Uterus (tissue), 4 donors: ENCODE results near the gene EIPR1. TPM values are rescaled to one million over a fixed set of nuclear protein-coding genes. Genes with fewer than 3 reads are reported as not detected.

Experiments
- DNase-seq, 2 donors: peaks; one replicate each; pipeline ENCODE4 v3.0.0-alpha.2; 2019 to 2020
- H3K27ac ChIP-seq, 2 donors: fragments of 200-600 bp; sonication (generic); 1 replicate in 1 of 2; 2 replicates in 1 of 2; pipeline ENCODE4 v1.5.1; 2016 to 2018
- H3K27me3 ChIP-seq, 2 donors: fragments of 200-600 bp; sonication (generic); one replicate each; pipeline ENCODE4 v1.5.1; 2018 to 2019; ENCODE audit warnings: control low read depth in 1 of 2
- H3K36me3 ChIP-seq, 2 donors: fragments of 200-600 bp; sonication (generic); one replicate each; pipeline ENCODE4 v1.5.1; 2019; ENCODE audit warnings: control low read depth in 1 of 2
- H3K4me1 ChIP-seq, 2 donors: fragments of 200-600 bp; sonication (generic); one replicate each; pipeline ENCODE4 v1.5.1; 2018 to 2019; ENCODE audit warnings: control low read depth in 1 of 2
- H3K4me3 ChIP-seq, 2 donors: fragments of 200-600 bp; sonication (generic); 1 replicate in 1 of 2; 2 replicates in 1 of 2; pipeline ENCODE4 v1.5.1; 2018 to 2019; ENCODE audit warnings: mild to moderate bottlenecking in 1 of 2
- H3K9me3 ChIP-seq, 2 donors: fragments of 200-600 bp; sonication (generic); one replicate each; pipeline ENCODE4 v1.5.1; 2019; ENCODE audit warnings: control low read depth in 1 of 2
- CTCF ChIP-seq, 4 experiments: fragments of 200-600 bp in 2 of 4; fragments of 450-650 bp in 2 of 4; sonication (generic) in 2 of 4; IDR thresholded peaks; one replicate each; pipeline ENCODE4 v1.5.1; 2016 to 2019; ENCODE audit warnings: antibody characterized with exemption in 4 of 4, mild to moderate bottlenecking in 2 of 4, moderate library complexity in 1 of 4
- POLR2A ChIP-seq, 2 donors: fragments of 450-650 bp; IDR thresholded peaks; one replicate each; pipeline ENCODE4 v1.6.1; 2016; ENCODE audit warnings: antibody characterized with exemption in 2 of 2, mild to moderate bottlenecking in 1 of 2, moderate library complexity in 1 of 2
- intact Hi-C: fragments of 100-400 bp; cut with DNase I; formaldehyde crosslinking; loops from one replicate; pipeline ENCODE4 v1.15.1; 2023; ENCODE audit warnings: low total_unique reads
- total RNA-seq, 4 donors: library from RNA; depleted of rRNA in 3 of 4; stranded (reverse); fragments of >200 nt in 3 of 4; gene quantifications; one replicate each; pipeline versions ENCODE4 v1.1.0 to v1.2.4, GENCODE V29; 2014 to 2023
- donor health status: DM: yes; HTN: yes; CAD: no.

The EIPR1 gene
- total RNA-seq, 4 donors from 2014 or later: 0.59 to 28.9 (median 20.4) TPM

GRCh38 chr2:3387011-3387410 is 9.4 kb upstream of the EIPR1 start:
- Histone ChIP-seq H3K36me3 (no peaks in the 10 kb centered on the region), H3K27ac (no peak overlapping the region), H3K4me3 (no peak overlapping the region), H3K4me1 (peaks cover 0 to 6% of the 10 kb centered on the region in 2 donors), H3K27me3 (no peaks in the 10 kb centered on the region), H3K9me3 (no peaks in the 10 kb centered on the region)
- intact Hi-C loops: no loop called here
- TF ChIP-seq CTCF (IDR thresholded peaks at IDR 0.05) (no peak), POLR2A (IDR thresholded peaks at IDR 0.05) (no peak)
- DNase-seq: no peak

GRCh38 chr2:3386448-3386958 is 8.9 kb upstream of the EIPR1 start:
- Histone ChIP-seq H3K36me3 (no peaks in the 10 kb centered on the region), H3K27me3 (no peaks in the 10 kb centered on the region), H3K27ac (no peak overlapping the region), H3K9me3 (no peaks in the 10 kb centered on the region), H3K4me1 (peaks cover 0 to 6% of the 10 kb centered on the region in 2 donors), H3K4me3 (no peak overlapping the region)
- TF ChIP-seq POLR2A (IDR thresholded peaks at IDR 0.05) (no peak), CTCF (IDR thresholded peaks at IDR 0.05) (no peak)
- intact Hi-C loops: no loop called here
- no peak for DNase-seq

GRCh38 chr2:3379647-3380534 is 2.3 kb upstream of the EIPR1 start, which contains the start of gene TRAPPC12:
Gene TRAPPC12 (plus strand): TSS chr2:3379694. CDS start chr2:3387624, 7,930 bp downstream.
- DNase-seq: peak; percentile 84 to 88
- Histone ChIP-seq H3K27me3 (no peaks in the 10 kb centered on the region), H3K27ac (peak within 1 kb of the TSS; percentile 79 to 88), H3K4me3 (peak within 1 kb of the TSS; percentile 48 to 58), H3K36me3 (no peaks in the 10 kb centered on the region), H3K9me3 (no peaks in the 10 kb centered on the region), H3K4me1 (peaks cover 4 to 10% of the 10 kb centered on the region in 2 donors)
- intact Hi-C loops: no loop called here
- TF ChIP-seq CTCF (IDR thresholded peaks at IDR 0.05): peak in 3 of 4 experiments; percentile 30 to 49 (median 46)
- TF ChIP-seq POLR2A (IDR thresholded peaks at IDR 0.05): peak; percentile 60 to 80

- H3K9me3 ChIP-seq: no peaks in the 10 kb centered on the region
- H3K27ac ChIP-seq: peak overlapping the region; percentile 60 to 79
- H3K4me3 ChIP-seq: peak overlapping the region; percentile 48 to 58
- no peak for TF ChIP-seq POLR2A (IDR thresholded peaks at IDR 0.05)
- no peak for TF ChIP-seq CTCF (IDR thresholded peaks at IDR 0.05)
- intact Hi-C loops: no loop called here
- H3K36me3 ChIP-seq: no peaks in the 10 kb centered on the region
- DNase-seq: no peak
- H3K4me1 ChIP-seq: peaks cover 4 to 10% of the 10 kb centered on the region in 2 donors
- no peaks in the 10 kb centered on the region for H3K27me3 ChIP-seq
Measured at GRCh38 chr2:3379339-3379646, 1.7 kb upstream of the EIPR1 start.

- Histone ChIP-seq H3K4me3 (peak overlapping the region; percentile 72 to 75), H3K36me3 (no peaks in the 10 kb centered on the region), H3K27ac (peak overlapping the region; percentile 87 to 88), H3K4me1 (peaks cover 4 to 10% of the 10 kb centered on the region in 2 donors), H3K9me3 (no peaks in the 10 kb centered on the region), H3K27me3 (no peaks in the 10 kb centered on the region)
- intact Hi-C loops: no loop called here
- TF ChIP-seq CTCF (IDR thresholded peaks at IDR 0.05): no peak
- no peak for TF ChIP-seq POLR2A (IDR thresholded peaks at IDR 0.05)
- no peak for DNase-seq
Measured at GRCh38 chr2:3377279-3377611, 373 bp downstream of the EIPR1 start.
